GM23338 (cell line): Measurements from ENCODE around the gene TGFBRAP1. TPM values are rescaled to one million over a fixed set of nuclear protein-coding genes. Genes with fewer than 3 reads are reported as not detected.

Experiments used
- ATAC-seq: fragments of 200-7000 bp; cut with Tn5 transposase; 3 replicates; pipeline ENCODE4 v1.9.1; 2020
- DNase-seq: peaks from one replicate; pipeline ENCODE4 v3.0.0-alpha.2; 2015; ENCODE audit warnings: low spot score
- H2AFZ ChIP-seq: fragments of 200-600 bp; sonication (generic); 2 replicates; pipeline ENCODE4 v1.8.0; 2016; ENCODE audit warnings: antibody characterized with exemption, mild to moderate bottlenecking, moderate library complexity
- H3F3A ChIP-seq: fragments of 200-600 bp; sonication (generic); replicated peaks from 2 replicates; pipeline ENCODE4 v1.8.0; 2017; ENCODE audit warnings: antibody characterized with exemption, mixed run types, low read depth
- H3K27ac ChIP-seq: fragments of 200-600 bp; sonication (generic); 2 replicates; pipeline ENCODE4 v1.6.1; 2016; ENCODE audit warnings: low read depth
- H3K27me3 ChIP-seq: fragments of 200-600 bp; sonication (generic); 2 replicates; pipeline ENCODE4 v1.8.0; 2016; ENCODE audit warnings: mild to moderate bottlenecking, mixed run types, moderate library complexity; ENCODE audit not compliant: insufficient read depth
- H3K36me3 ChIP-seq: fragments of 200-600 bp; sonication (generic); 2 replicates; pipeline ENCODE4 v1.8.0; 2016; ENCODE audit warnings: mild to moderate bottlenecking; ENCODE audit not compliant: insufficient read depth
- H3K4me1 ChIP-seq: fragments of 200-600 bp; sonication (generic); 2 replicates; pipeline ENCODE4 v1.8.0; 2016; ENCODE audit warnings: mild to moderate bottlenecking, moderate library complexity; ENCODE audit not compliant: insufficient read depth
- H3K4me2 ChIP-seq: fragments of 200-600 bp; sonication (generic); 2 replicates; pipeline ENCODE4 v1.7.1; 2017; ENCODE audit warnings: mixed run types
- H3K4me3 ChIP-seq: fragments of 200-600 bp; sonication (generic); 2 replicates; pipeline ENCODE4 v1.6.1; 2016; ENCODE audit warnings: mixed run types
- H3K79me2 ChIP-seq: fragments of 200-600 bp; sonication (generic); replicated peaks from 2 replicates; pipeline ENCODE4 v1.8.0; 2017; ENCODE audit warnings: mild to moderate bottlenecking; ENCODE audit not compliant: insufficient read depth
- H3K9me2 ChIP-seq: fragments of 200-600 bp; sonication (generic); 2 replicates; pipeline ENCODE4 v1.8.0; 2017; ENCODE audit not compliant: insufficient read depth
- H4K20me1 ChIP-seq: fragments of 200-600 bp; sonication (generic); replicated peaks from 2 replicates; pipeline ENCODE4 v1.8.0; 2017; ENCODE audit warnings: mild to moderate bottlenecking; ENCODE audit not compliant: insufficient read depth
- H3K27ac Mint-ChIP-seq: 2 replicates; pipeline ENCODE4 v1.8.0; 2020; ENCODE audit warnings: inconsistent platforms, mild to moderate bottlenecking, moderate library complexity, mixed read lengths
- H3K27me3 Mint-ChIP-seq: 3 replicates; pipeline ENCODE4 v1.8.0; 2022; ENCODE audit warnings: low read depth, mild to moderate bottlenecking, moderate library complexity, mixed read lengths, inconsistent platforms; ENCODE audit not compliant: insufficient read depth, poor library complexity
- H3K36me3 Mint-ChIP-seq: 3 replicates; pipeline ENCODE4 v1.8.0; 2021; ENCODE audit warnings: low read depth, mild to moderate bottlenecking, inconsistent platforms, moderate library complexity, mixed read lengths
- H3K4me1 Mint-ChIP-seq: 3 replicates; pipeline ENCODE4 v1.8.0; 2020; ENCODE audit warnings: mild to moderate bottlenecking, inconsistent platforms, mixed read lengths
- H3K4me3 Mint-ChIP-seq: 3 replicates; pipeline ENCODE4 v1.8.0; 2021; ENCODE audit warnings: moderate library complexity, mild to moderate bottlenecking, inconsistent platforms, mixed read lengths
- H3K9me3 Mint-ChIP-seq: 3 replicates; pipeline ENCODE4 v1.8.0; 2020; ENCODE audit warnings: moderate library complexity, mild to moderate bottlenecking, inconsistent platforms, mixed read lengths
- CTCF ChIP-seq, 2 experiments: fragments of 200-600 bp in 1 of 2; sonication (generic) in 1 of 2; conservative IDR thresholded peaks; 2 replicates each; pipeline versions ENCODE4 v1.5.1 to v1.6.1; 2016 to 2017; ENCODE audit warnings: antibody characterized with exemption in 2 of 2, low read depth in 2 of 2, mild to moderate bottlenecking in 2 of 2, moderate library complexity in 1 of 2
- EZH2 ChIP-seq: fragments of 200-600 bp; sonication (generic); IDR thresholded peaks from one replicate; pipeline ENCODE4 v1.8.0; 2017; ENCODE audit warnings: antibody characterized with exemption, mild to moderate bottlenecking, low read depth; ENCODE audit not compliant: unreplicated experiment
- EZH2phosphoT487 ChIP-seq: fragments of 200-600 bp; sonication (generic); IDR thresholded peaks from one replicate; pipeline ENCODE4 v1.8.1; 2018; ENCODE audit warnings: antibody characterized with exemption; ENCODE audit not compliant: unreplicated experiment
- JUNB ChIP-seq: IDR thresholded peaks from one replicate; pipeline ENCODE4 v1.6.1; 2016; ENCODE audit warnings: antibody characterized with exemption; ENCODE audit not compliant: unreplicated experiment
- NANOG ChIP-seq: IDR thresholded peaks from 2 replicates; pipeline ENCODE4 v1.6.1; 2016; ENCODE audit warnings: antibody characterized with exemption, borderline replicate concordance
- REST ChIP-seq: IDR thresholded peaks from one replicate; pipeline ENCODE4 v1.6.1; 2018; ENCODE audit warnings: antibody characterized with exemption; ENCODE audit not compliant: unreplicated experiment
- ZNF114 ChIP-seq: fragments of 250-450 bp; sonication (Bioruptor Pico); IDR thresholded peaks from 2 replicates; pipeline ENCODE4 v1.5.0; 2020; ENCODE audit warnings: mild to moderate bottlenecking, moderate library complexity
- ZNF331 ChIP-seq: fragments of 250-450 bp; sonication (Bioruptor Pico); IDR thresholded peaks from 2 replicates; pipeline ENCODE4 v1.5.0; 2020; ENCODE audit warnings: low read depth, mild to moderate bottlenecking, moderate library complexity
- polyA plus RNA-seq: library from polyadenylated mRNA; unstranded; fragments of >200 nt; fragmentation: Nextera tagmentation; extraction: Ambion mirVana; gene quantifications from 2 replicates; pipeline ENCODE4 v1.2.1, GENCODE V29; 2016
- total RNA-seq: library from RNA; depleted of rRNA; stranded (reverse); fragments of >200 nt; shearing (Covaris generic); gene quantifications from 2 replicates; pipeline ENCODE4 v1.2.3, GENCODE V29; 2014
- TF ChIP-seq, protein P1 (sequence below): fragments of 250-450 bp; sonication (Bioruptor Pico); IDR thresholded peaks from 2 replicates; pipeline ENCODE4 v1.5.0; 2020; ENCODE audit warnings: mild to moderate bottlenecking, moderate library complexity

TGFBRAP1 gene
- total and polyA plus RNA-seq, 2 experiments from 2014 or later: 6.3 to 23.5 TPM

DNA sequence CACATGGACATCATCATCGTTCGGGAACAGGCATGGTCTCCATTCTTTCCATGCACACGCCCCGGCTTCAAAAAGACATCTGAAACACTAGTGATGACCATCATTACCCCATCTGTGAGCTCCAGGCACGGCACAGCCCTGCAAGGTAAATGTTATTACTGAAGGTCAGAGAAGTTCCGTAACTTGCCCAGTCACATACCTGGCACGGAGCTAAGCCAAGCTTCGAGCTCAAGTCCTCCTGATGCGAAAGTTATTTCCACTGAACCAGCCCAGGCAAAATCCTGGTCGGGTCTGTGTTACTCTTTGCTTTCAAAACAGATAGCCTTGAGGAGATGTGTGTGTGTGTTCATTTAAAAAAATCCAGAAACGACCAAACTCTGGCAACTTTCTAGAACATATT, 46.5 kb upstream of the TGFBRAP1 start:
- H3K4me3 ChIP-seq: no peak overlapping the region
- no peaks in the 10 kb centered on the region for H3K36me3 ChIP-seq
- no peak overlapping the region for H2AFZ ChIP-seq
- DNase-seq (no peak), ATAC-seq (no peak)
- H3K79me2 ChIP-seq: 0 out of 2 replicates have a peak, but pooled peaks cover 2% of the 10 kb centered on the region
- Mint-ChIP-seq H3K27ac (no peak overlapping the region), H3K27me3 (no peaks in the 10 kb centered on the region), H3K9me3 (no peaks in the 10 kb centered on the region), H3K36me3 (peaks cover 8% of the 10 kb centered on the region), H3K4me1 (no peaks in the 10 kb centered on the region), H3K4me3 (no peak overlapping the region)
- no peak overlapping the region for H3K4me2 ChIP-seq
- H4K20me1 ChIP-seq: no peaks in the 10 kb centered on the region
- no peak overlapping the region for H3K27ac ChIP-seq
- TF ChIP-seq EZH2phosphoT487 (no peak), REST (no peak), CTCF (conservative IDR thresholded peaks at IDR 0.05; ENCODE audit: low read depth in 2 of 2) (no peak), ZNF114 (no peak), JUNB (no peak), EZH2 (no peak), NANOG (no peak), ZNF331 (CRISPR knock-in tag) (no peak)
- TF ChIP-seq, protein P1, sequence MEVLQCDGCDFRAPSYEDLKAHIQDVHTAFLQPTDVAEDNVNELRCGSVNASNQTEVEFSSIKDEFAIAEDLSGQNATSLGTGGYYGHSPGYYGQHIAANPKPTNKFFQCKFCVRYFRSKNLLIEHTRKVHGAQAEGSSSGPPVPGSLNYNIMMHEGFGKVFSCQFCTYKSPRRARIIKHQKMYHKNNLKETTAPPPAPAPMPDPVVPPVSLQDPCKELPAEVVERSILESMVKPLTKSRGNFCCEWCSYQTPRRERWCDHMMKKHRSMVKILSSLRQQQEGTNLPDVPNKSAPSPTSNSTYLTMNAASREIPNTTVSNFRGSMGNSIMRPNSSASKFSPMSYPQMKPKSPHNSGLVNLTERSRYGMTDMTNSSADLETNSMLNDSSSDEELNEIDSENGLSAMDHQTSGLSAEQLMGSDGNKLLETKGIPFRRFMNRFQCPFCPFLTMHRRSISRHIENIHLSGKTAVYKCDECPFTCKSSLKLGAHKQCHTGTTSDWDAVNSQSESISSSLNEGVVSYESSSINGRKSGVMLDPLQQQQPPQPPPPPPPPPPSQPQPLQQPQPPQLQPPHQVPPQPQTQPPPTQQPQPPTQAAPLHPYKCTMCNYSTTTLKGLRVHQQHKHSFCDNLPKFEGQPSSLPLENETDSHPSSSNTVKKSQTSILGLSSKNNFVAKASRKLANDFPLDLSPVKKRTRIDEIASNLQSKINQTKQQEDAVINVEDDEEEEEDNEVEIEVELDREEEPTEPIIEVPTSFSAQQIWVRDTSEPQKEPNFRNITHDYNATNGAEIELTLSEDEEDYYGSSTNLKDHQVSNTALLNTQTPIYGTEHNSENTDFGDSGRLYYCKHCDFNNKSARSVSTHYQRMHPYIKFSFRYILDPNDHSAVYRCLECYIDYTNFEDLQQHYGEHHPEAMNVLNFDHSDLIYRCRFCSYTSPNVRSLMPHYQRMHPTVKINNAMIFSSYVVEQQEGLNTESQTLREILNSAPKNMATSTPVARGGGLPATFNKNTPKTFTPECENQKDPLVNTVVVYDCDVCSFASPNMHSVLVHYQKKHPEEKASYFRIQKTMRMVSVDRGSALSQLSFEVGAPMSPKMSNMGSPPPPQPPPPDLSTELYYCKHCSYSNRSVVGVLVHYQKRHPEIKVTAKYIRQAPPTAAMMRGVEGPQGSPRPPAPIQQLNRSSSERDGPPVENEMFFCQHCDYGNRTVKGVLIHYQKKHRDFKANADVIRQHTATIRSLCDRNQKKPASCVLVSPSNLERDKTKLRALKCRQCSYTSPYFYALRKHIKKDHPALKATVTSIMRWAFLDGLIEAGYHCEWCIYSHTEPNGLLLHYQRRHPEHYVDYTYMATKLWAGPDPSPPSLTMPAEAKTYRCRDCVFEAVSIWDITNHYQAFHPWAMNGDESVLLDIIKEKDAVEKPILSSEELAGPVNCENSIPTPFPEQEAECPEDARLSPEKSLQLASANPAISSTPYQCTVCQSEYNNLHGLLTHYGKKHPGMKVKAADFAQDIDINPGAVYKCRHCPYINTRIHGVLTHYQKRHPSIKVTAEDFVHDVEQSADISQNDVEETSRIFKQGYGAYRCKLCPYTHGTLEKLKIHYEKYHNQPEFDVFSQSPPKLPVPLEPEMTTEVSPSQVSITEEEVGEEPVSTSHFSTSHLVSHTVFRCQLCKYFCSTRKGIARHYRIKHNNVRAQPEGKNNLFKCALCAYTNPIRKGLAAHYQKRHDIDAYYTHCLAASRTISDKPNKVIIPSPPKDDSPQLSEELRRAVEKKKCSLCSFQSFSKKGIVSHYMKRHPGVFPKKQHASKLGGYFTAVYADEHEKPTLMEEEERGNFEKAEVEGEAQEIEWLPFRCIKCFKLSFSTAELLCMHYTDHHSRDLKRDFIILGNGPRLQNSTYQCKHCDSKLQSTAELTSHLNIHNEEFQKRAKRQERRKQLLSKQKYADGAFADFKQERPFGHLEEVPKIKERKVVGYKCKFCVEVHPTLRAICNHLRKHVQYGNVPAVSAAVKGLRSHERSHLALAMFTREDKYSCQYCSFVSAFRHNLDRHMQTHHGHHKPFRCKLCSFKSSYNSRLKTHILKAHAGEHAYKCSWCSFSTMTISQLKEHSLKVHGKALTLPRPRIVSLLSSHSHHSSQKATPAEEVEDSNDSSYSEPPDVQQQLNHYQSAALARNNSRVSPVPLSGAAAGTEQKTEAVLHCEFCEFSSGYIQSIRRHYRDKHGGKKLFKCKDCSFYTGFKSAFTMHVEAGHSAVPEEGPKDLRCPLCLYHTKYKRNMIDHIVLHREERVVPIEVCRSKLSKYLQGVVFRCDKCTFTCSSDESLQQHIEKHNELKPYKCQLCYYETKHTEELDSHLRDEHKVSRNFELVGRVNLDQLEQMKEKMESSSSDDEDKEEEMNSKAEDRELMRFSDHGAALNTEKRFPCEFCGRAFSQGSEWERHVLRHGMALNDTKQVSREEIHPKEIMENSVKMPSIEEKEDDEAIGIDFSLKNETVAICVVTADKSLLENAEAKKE: no peak
- H3K27me3 ChIP-seq: no peaks in the 10 kb centered on the region
- H3K4me1 ChIP-seq: no peaks in the 10 kb centered on the region
- H3F3A ChIP-seq: no peaks in the 10 kb centered on the region
- H3K9me2 ChIP-seq: no peaks in the 10 kb centered on the region
